ENCODE data around the gene ZSCAN22. TPM values are rescaled to one million over a fixed set of nuclear protein-coding genes. Genes with fewer than 3 reads are reported as not detected.

The ZSCAN22 gene
- total RNA-seq, 1 donor from 2014 or later = 3.9 TPM

DNA sequence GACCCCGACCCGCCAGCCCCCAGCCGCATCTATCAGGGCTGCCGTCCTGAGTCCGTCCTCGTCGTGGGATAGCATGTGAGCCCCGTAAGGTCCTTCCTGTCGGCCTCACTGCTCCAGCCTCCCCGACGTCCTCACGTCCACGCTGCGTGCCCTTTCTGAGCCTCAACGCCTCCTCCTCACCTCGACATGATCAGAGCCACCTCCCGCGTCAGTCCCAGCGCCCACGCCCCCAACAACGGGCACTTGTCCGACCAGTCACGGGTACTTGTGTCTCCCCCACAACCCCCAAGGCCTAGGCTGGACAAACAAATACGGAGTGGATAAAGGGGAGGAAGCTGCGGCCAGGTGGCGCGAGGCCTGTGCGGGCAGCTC is 35.1 kb downstream of the ZSCAN22 start:
- H3K27ac ChIP-seq = peak overlapping the region; percentile 79

DNA sequence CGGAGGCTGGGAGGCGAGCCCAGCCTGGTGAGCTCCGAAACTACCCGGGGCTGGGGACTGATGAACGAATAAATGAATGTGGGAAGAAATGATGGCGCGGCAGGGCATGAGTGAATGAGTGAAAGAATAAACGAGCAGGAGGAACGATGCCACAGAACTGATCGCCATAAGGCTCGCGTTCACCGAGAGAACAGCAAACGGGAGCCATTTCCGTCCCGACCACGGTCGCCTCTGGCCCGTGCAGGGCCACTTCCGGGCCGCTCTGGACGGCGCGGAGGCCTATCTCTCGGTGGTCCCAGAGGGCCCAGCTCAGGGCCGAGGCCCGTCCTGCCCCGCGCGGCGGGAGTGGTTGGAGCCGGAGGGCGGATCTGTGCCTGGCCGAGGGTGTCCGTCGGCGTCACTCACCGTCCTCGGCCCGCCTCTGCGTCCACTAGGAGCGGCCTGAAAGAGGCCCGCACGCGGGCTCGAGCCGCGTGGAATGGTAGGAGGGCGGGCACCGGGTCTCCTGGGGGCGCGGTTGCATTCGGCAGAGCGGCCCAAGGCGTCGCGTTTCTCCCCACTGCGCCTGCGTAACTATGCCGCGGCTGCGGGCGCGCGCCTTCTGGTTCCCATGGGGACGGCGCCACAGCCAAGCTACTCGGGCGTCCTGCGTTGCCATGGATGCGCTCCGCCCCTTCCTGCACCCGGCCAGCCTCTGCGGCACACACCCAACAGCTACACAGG is 35.6 kb downstream of the ZSCAN22 start, which contains the start of gene ZNF497:
TSS of gene ZNF497 (minus strand) at position 480 of the 723 bp plus-strand sequence. CDS start 5,116 bp downstream, outside the sequence.
- Histone ChIP-seq H3K27ac (peak within 1 kb of the TSS; percentile 79), H3K4me1 (peaks cover 17% of the 10 kb centered on the region), H3K4me3 (peak within 1 kb of the TSS; percentile 65 to 93), H3K36me3 (no peaks in the 10 kb centered on the region), H3K9me3 (no peaks in the 10 kb centered on the region), H3K27me3 (no peaks in the 10 kb centered on the region)
- intact Hi-C loops (cut with DNase I) = no loop called here
- peak in 1 of 2 donors; percentile 93 for DNase-seq (ENCODE audit: extremely low spot score in 2 of 2)
- TF ChIP-seq, protein P1, sequence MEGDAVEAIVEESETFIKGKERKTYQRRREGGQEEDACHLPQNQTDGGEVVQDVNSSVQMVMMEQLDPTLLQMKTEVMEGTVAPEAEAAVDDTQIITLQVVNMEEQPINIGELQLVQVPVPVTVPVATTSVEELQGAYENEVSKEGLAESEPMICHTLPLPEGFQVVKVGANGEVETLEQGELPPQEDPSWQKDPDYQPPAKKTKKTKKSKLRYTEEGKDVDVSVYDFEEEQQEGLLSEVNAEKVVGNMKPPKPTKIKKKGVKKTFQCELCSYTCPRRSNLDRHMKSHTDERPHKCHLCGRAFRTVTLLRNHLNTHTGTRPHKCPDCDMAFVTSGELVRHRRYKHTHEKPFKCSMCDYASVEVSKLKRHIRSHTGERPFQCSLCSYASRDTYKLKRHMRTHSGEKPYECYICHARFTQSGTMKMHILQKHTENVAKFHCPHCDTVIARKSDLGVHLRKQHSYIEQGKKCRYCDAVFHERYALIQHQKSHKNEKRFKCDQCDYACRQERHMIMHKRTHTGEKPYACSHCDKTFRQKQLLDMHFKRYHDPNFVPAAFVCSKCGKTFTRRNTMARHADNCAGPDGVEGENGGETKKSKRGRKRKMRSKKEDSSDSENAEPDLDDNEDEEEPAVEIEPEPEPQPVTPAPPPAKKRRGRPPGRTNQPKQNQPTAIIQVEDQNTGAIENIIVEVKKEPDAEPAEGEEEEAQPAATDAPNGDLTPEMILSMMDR (IDR thresholded peaks at IDR 0.05) = peak in 1 of 3 experiments; percentile 9
- peak; percentile 87 to 94 for TF ChIP-seq POLR2AphosphoS5 (IDR thresholded peaks at IDR 0.05; ENCODE audit: insufficient read depth in 1 of 2, low read depth in 1 of 2)
- peak in 1 of 2 donors; percentile 30 for TF ChIP-seq POLR2A (IDR thresholded peaks at IDR 0.05)

More for the DNA sequence above, 35.1 kb downstream of the ZSCAN22 start:
- intact Hi-C loops (cut with DNase I) = no loop called here
- TF ChIP-seq, protein P1 (IDR thresholded peaks at IDR 0.05) = no peak
- TF ChIP-seq POLR2AphosphoS5 (IDR thresholded peaks at IDR 0.05; ENCODE audit: insufficient read depth in 1 of 2, low read depth in 1 of 2) = no peak
- TF ChIP-seq POLR2A (IDR thresholded peaks at IDR 0.05) = no peak
- Histone ChIP-seq H3K36me3 (no peaks in the 10 kb centered on the region), H3K9me3 (no peaks in the 10 kb centered on the region), H3K4me3 (peak overlapping the region; percentile 65 to 93), H3K4me1 (peaks cover 22% of the 10 kb centered on the region), H3K27me3 (no peaks in the 10 kb centered on the region)
- no peak for DNase-seq (ENCODE audit: extremely low spot score in 2 of 2)

DNA sequence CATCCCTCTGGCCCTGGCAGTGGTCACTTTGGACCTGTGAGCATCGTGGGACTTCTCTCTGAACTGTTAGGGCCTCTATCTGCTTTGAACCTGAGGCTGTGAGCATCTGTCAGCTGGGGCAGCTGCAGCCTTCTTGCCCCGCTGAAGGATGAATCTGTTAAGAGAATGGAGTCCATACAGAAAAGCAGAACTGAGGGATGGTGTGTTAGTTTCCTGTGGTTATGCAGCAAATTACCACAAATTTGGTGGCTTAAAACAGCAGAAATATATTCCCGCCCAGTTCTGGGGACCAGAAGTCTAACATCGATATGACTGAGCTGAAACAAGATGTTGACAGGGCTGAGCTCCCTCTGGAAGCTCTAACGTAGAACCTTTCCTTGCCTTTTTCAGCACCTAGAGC is 37.4 kb downstream of the ZSCAN22 start:
- no peaks in the 10 kb centered on the region for H3K27me3 ChIP-seq
- H3K9me3 ChIP-seq = no peaks in the 10 kb centered on the region
- H3K27ac ChIP-seq = no peak overlapping the region
- no peaks in the 10 kb centered on the region for H3K36me3 ChIP-seq
- intact Hi-C loops (cut with DNase I) = no loop called here
- TF ChIP-seq POLR2AphosphoS5 (IDR thresholded peaks at IDR 0.05; ENCODE audit: insufficient read depth in 1 of 2, low read depth in 1 of 2) = no peak
- TF ChIP-seq, protein P1 (IDR thresholded peaks at IDR 0.05) = no peak
- no peak for TF ChIP-seq POLR2A (IDR thresholded peaks at IDR 0.05)
- H3K4me1 ChIP-seq = peaks cover 12% of the 10 kb centered on the region
- no peak for DNase-seq (ENCODE audit: extremely low spot score in 2 of 2)
- no peak overlapping the region for H3K4me3 ChIP-seq

DNA sequence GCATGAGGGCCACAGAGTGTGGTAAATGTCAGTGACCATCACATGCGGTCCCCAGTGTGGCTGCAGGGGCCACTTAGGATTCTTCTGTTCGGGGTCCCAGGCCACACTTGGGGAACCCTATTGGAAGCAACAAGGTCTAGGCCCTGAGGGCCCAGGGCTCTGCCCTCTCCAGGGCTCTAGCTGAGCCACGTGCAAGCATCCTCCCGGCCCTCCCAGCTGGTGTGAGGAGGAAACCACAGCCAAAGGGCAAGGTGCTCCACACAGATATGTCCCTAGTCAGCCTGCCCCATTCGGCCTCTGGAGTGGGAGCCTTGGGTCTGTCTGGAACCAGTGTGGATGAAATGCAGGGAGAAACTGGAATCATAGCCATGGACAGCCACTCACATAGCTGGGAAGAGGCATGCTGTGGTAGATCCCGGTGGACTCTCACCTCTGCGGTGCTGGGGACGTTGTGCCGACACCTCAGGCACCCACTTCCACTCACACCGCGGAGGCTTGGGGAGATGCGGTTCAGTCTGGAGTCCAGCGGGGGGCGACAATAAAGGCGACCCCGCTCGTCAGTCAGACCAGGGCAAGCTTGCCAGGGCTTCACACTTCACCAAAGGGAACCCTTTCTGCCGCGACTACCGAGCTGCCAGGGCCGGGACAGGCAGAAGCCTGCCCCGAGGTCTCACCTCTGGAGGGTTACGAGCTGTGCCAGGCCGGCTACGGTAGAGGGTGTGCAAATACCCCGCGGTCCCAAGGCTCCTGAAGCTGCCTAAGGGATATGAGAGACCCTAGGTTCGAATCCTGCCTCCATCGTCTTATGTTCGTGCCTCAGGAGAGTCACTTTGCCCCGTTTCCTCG is 40.0 kb downstream of the ZSCAN22 start:
- Histone ChIP-seq H3K4me3 (no peak overlapping the region), H3K9me3 (no peaks in the 10 kb centered on the region), H3K36me3 (no peaks in the 10 kb centered on the region), H3K4me1 (peaks cover 8% of the 10 kb centered on the region), H3K27me3 (no peaks in the 10 kb centered on the region), H3K27ac (no peak overlapping the region)
- intact Hi-C loops (cut with DNase I) = no loop called here
- no peak for TF ChIP-seq POLR2A (IDR thresholded peaks at IDR 0.05)
- TF ChIP-seq POLR2AphosphoS5 (IDR thresholded peaks at IDR 0.05; ENCODE audit: insufficient read depth in 1 of 2, low read depth in 1 of 2) = no peak
- TF ChIP-seq, protein P1 (IDR thresholded peaks at IDR 0.05) = no peak
- DNase-seq (ENCODE audit: extremely low spot score in 2 of 2) = peak in 1 of 2 donors; percentile 77

Data from vagina (tissue), 2 donors.